Adrenal gland (tissue), 5 donors: ENCODE measurements around the gene GSK3A.

Experiments used
- CTCF ChIP-seq, 6 experiments: fragments of 450-650 bp in 4 of 6; fragments of 200-600 bp in 2 of 6; sonication (generic) in 1 of 6; IDR thresholded peaks; 1 replicate in 5 of 6; 2 replicates in 1 of 6; pipeline versions ENCODE4 v1.5.1 to v1.8.0; 2016 to 2021; ENCODE audit warnings: antibody characterized with exemption in 6 of 6, mild to moderate bottlenecking in 2 of 6, moderate library complexity in 1 of 6
- POLR2A ChIP-seq, 2 donors: fragments of 450-650 bp; IDR thresholded peaks; one replicate each; pipeline ENCODE4 v1.6.1; 2017; ENCODE audit warnings: antibody characterized with exemption in 2 of 2, mild to moderate bottlenecking in 2 of 2, moderate library complexity in 1 of 2
- donor health status: DM: no; HTN: no; CAD: no.

DNA sequence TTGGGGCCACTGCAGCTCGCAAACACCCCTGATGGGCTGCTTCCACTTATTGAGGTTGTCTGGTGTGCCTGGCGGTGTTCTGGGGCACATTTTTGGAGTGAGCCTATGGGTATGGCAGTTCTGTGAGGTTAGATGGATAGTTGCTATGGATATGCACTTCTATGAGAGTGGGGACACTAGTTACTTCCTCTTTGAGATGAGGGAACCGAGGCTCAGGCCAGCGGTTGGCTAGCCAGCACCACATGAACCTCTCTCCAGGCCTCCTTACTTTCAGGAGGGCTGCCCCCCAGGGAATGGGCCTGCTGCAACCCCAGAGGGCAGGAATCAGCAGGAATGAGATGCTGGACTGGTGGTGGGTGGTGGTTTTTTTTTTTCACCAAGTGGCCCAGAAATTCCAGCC is 46.0 kb upstream of the GSK3A start:
- no peak for TF ChIP-seq CTCF (IDR thresholded peaks at IDR 0.05)
- TF ChIP-seq POLR2A (IDR thresholded peaks at IDR 0.05) = no peak
